H1 (cell line): ENCODE measurements around the gene PDE5A. TPM values are rescaled to one million over a fixed set of nuclear protein-coding genes. Genes with fewer than 3 reads are reported as not detected.

Source experiments
- ASH2L ChIP-seq: fragments of 200-600, 300-600 bp; sonication (generic); IDR thresholded peaks from one replicate; pipeline ENCODE4 v1.7.1; 2017; ENCODE audit warnings: low read length
- BACH1 ChIP-seq: IDR thresholded peaks from 2 replicates; pipeline ENCODE4 v1.6.1; 2012; ENCODE audit warnings: low read length, improper control_type of control experiment
- CREB1 ChIP-seq: IDR thresholded peaks from 2 replicates; pipeline ENCODE4 v1.6.1; 2012; ENCODE audit warnings: inconsistent platforms
- CTBP2 ChIP-seq: IDR thresholded peaks from 2 replicates; pipeline ENCODE4 v1.7.0; 2011; ENCODE audit warnings: borderline replicate concordance, mild to moderate bottlenecking, moderate library complexity, mixed read lengths, low read length; ENCODE audit not compliant: insufficient read depth, insufficient read length
- CTCF ChIP-seq, 3 experiments: IDR thresholded peaks; 1 replicate in 2 of 3; 2 replicates in 1 of 3; pipeline versions ENCODE4 v1.5.1 to v1.6.1; 2011; ENCODE audit warnings: low read length in 3 of 3, mild to moderate bottlenecking in 3 of 3, inconsistent platforms in 2 of 3, low read depth in 1 of 3, moderate library complexity in 1 of 3; ENCODE audit not compliant: insufficient read depth in 1 of 3; ENCODE audit errors: control extremely low read depth in 1 of 3
- EP300 ChIP-seq, 2 experiments: IDR thresholded peaks; 1 replicate in 1 of 2; 2 replicates in 1 of 2; pipeline ENCODE4 v1.6.1; 2011 to 2012; ENCODE audit warnings: low read depth in 2 of 2, low read length in 2 of 2, mild to moderate bottlenecking in 2 of 2, borderline replicate concordance in 1 of 2, inconsistent platforms in 1 of 2, moderate library complexity in 1 of 2
- EZH2 ChIP-seq: fragments of 200-600 bp; sonication (generic); IDR thresholded peaks from 2 replicates; pipeline ENCODE4 v1.7.1; 2012; ENCODE audit warnings: low read depth, mild to moderate bottlenecking, moderate library complexity, low read length, inconsistent platforms; ENCODE audit not compliant: severe bottlenecking
- PHF8 ChIP-seq: fragments of 200-600 bp; sonication (generic); conservative IDR thresholded peaks from 2 replicates; pipeline ENCODE4 v1.7.1; 2012; ENCODE audit warnings: low read depth, mild to moderate bottlenecking, inconsistent platforms, low read length, moderate library complexity
- POLR2A ChIP-seq, 2 experiments: IDR thresholded peaks; 1 replicate in 1 of 2; 2 replicates in 1 of 2; pipeline ENCODE4 v1.6.1; 2011; ENCODE audit warnings: low read depth in 2 of 2, low read length in 2 of 2, mild to moderate bottlenecking in 2 of 2; ENCODE audit errors: control extremely low read depth in 1 of 2
- POLR2AphosphoS5 ChIP-seq: IDR thresholded peaks from 2 replicates; pipeline ENCODE4 v1.6.1; 2011; ENCODE audit warnings: low read depth, low read length
- RAD21 ChIP-seq, 2 experiments: IDR thresholded peaks in 1 of 2; conservative IDR thresholded peaks in 1 of 2; 2 replicates each; pipeline ENCODE4 v1.6.1; 2011; ENCODE audit warnings: low read depth in 2 of 2, low read length in 2 of 2, improper control_type of control experiment in 1 of 2, inconsistent platforms in 1 of 2, mild to moderate bottlenecking in 1 of 2, moderate library complexity in 1 of 2
- RBBP5 ChIP-seq: IDR thresholded peaks from 2 replicates; pipeline ENCODE4 v1.7.1; 2012; ENCODE audit warnings: low read depth, mild to moderate bottlenecking, inconsistent platforms, low read length, moderate library complexity, borderline replicate concordance
- RXRA ChIP-seq: IDR thresholded peaks from 2 replicates; pipeline ENCODE4 v1.6.1; 2011; ENCODE audit warnings: low read depth, mild to moderate bottlenecking, low read length, moderate library complexity; ENCODE audit not compliant: insufficient read depth
- TAF1 ChIP-seq: IDR thresholded peaks from 2 replicates; pipeline ENCODE4 v1.6.1; 2011; ENCODE audit warnings: mild to moderate bottlenecking, low read depth, low read length
- TBP ChIP-seq: IDR thresholded peaks from 2 replicates; pipeline ENCODE4 v1.6.1; 2011; ENCODE audit warnings: low read depth, low read length, improper control_type of control experiment
- TEAD4 ChIP-seq: IDR thresholded peaks from 2 replicates; pipeline ENCODE4 v1.6.1; 2012; ENCODE audit warnings: low read depth, low read length, inconsistent platforms, mixed read lengths
- ZNF274 ChIP-seq: IDR thresholded peaks from 2 replicates; pipeline ENCODE4 v1.7.0; 2012; ENCODE audit warnings: low read length, borderline replicate concordance; ENCODE audit errors: extremely low read depth
- polyA plus RNA-seq, 7 experiments: library from polyadenylated mRNA; depleted of rRNA in 3 of 7; stranded (reverse) in 5 of 7; unstranded in 2 of 7; fragments of >200 nt in 5 of 7; fragments of 200-250 nt in 2 of 7; gene quantifications; 1 replicate in 5 of 7; 2 replicates in 1 of 7; 4 replicates in 1 of 7; pipeline versions ENCODE4 v1.2.1 to v1.2.3, GENCODE V29; 2011 to 2013; ENCODE audit warnings: missing spikeins in 2 of 7, mixed read lengths in 2 of 7
- total RNA-seq: library from RNA; stranded (reverse); fragmentation: NEBNext Ultra II Directional; extraction: Animal tissue kit (Norgen Biotek cat#: 25700); gene quantifications from 2 replicates; pipeline ENCODE4 v1.2.1, GENCODE V29; 2021
- TF ChIP-seq, protein P1 (sequence below): IDR thresholded peaks from 2 replicates; pipeline ENCODE4 v1.6.1; 2012; ENCODE audit warnings: inconsistent platforms
- TF ChIP-seq, protein P2 (sequence below): IDR thresholded peaks from 2 replicates; pipeline ENCODE4 v1.6.1; 2012; ENCODE audit warnings: inconsistent platforms

The PDE5A gene
- total and polyA plus RNA-seq, 2 of the 8 experiments (the other 6 are each of a cell fraction or from before 2014, with no cell fraction given), result 5.6 to 32.4 TPM

DNA sequence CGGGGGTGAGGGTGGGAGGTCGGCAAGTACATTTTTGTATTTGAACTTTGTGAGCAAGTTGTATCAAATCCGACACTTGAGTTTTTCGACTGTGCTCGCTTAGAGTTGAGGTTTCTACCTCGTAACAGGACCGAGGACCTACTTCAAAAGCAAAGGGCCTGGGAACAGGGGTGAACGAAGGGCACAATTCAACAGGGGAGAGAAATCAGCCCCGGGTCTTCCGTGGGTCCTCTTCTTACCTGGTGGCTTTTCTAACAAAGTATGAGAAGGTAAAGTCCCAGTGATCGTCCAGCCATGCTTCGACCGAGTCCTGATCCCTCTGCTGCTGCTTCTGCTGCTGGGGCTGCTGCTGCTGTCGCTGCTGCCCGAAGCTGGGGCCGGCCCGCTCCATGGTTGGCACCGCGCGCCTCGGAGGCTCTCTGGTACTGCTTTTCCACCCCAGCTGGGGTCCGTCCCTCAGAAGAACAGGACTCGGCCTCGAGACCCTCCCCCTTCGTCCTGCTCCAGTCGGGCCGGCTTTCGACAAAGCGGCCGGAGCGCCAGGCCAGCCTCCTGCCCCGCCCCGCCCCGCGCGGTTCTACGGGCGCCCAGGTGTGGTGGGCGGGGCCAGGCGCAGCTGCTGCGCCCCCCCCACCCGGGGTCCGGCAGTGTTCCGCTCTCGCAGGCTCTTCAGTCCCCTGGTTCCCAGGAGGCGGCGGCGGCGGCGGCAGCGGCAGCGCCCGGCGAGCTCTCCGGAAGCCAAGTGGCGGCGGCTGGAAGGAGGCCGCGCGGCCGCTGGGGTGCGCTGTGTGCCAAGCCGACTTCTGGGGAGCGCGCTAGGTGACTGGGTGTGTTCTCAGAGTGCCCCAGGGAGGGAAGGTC is at the start of gene PDE5A (continued):
- TF ChIP-seq ZNF274 (no peak), ASH2L (peak; percentile 82), PHF8 (0 out of 2 replicates have a peak, but pooled peaks have one; percentile 50), TAF1 (peak; percentile 85), CTBP2 (no peak), BACH1 (peak; percentile 41; the same call in 1 of the 2 replicates), CTCF (IDR thresholded peaks at IDR 0.05; ENCODE audit: control extremely low read depth in 1 of 3, insufficient read depth in 1 of 3, low read depth in 1 of 3, low read length in 3 of 3) (peak; percentile 67 to 84 (median 82)), POLR2AphosphoS5 (peak; percentile 64), TEAD4 (no peak), EZH2 (no peak), RAD21 (IDR thresholded peaks at IDR 0.05 in 1 of 2, conservative IDR thresholded peaks at IDR 0.05 in 1 of 2; ENCODE audit: low read depth in 2 of 2, low read length in 2 of 2) (peak; percentile 83 to 87), RXRA (no peak), POLR2A (IDR thresholded peaks at IDR 0.05; ENCODE audit: control extremely low read depth in 1 of 2, low read depth in 2 of 2, low read length in 2 of 2) (peak; percentile 22 to 78), RBBP5 (0 out of 2 replicates have a peak, but pooled peaks have one; percentile 41), CREB1 (no peak; the same call in 1 of the 2 replicates), EP300 (IDR thresholded peaks at IDR 0.05; ENCODE audit: borderline replicate concordance in 1 of 2, low read depth in 2 of 2, low read length in 2 of 2) (peak in 1 of 2 experiments; percentile 87; a peak in 1 of 3 replicates), TBP (peak; percentile 60; the same call in 1 of the 2 replicates)
- TF ChIP-seq, protein P1, sequence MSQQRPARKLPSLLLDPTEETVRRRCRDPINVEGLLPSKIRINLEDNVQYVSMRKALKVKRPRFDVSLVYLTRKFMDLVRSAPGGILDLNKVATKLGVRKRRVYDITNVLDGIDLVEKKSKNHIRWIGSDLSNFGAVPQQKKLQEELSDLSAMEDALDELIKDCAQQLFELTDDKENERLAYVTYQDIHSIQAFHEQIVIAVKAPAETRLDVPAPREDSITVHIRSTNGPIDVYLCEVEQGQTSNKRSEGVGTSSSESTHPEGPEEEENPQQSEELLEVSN, result no peak
- TF ChIP-seq, protein P2, sequence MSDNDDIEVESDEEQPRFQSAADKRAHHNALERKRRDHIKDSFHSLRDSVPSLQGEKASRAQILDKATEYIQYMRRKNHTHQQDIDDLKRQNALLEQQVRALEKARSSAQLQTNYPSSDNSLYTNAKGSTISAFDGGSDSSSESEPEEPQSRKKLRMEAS, result peak; percentile 44
- TF ChIP-seq, all 59 proteins: peak for 16
